Dedifferentiated amniotic fluid mesenchymal stem cell (primary cell): Measurements from ENCODE around the gene KRT6B.
"Not testable (repeated sequence)": the region's sequence is repeated elsewhere in the genome, so short reads cannot be mapped to it uniquely, and the experiment has no call there.

ENCODE experiments used
- DNase-seq: peaks from one replicate; pipeline ENCODE4 v3.0.0-alpha.2; 2016; ENCODE audit errors: extremely low spot score

KRT6B gene

GRCh38 chr12:52413202-52413601, 38.7 kb downstream of the KRT6B start:
- no peak for DNase-seq

GRCh38 chr12:52411815-52412214, 40.1 kb downstream of the KRT6B start:
- DNase-seq = no peak

- not testable (repeated sequence) for DNase-seq
These were observed 41.2 kb downstream of the KRT6B start for GRCh38 chr12:52410589-52411248.

- DNase-seq = no peak
These were observed 44.0 kb downstream of the KRT6B start for GRCh38 chr12:52407918-52408317.

GRCh38 chr12:52405922-52406385, 46.0 kb downstream of the KRT6B start, which contains the start of gene KRT82:
Gene KRT82, minus strand, starts transcription at chr12:52406335. Its CDS starts 58 bp downstream, at chr12:52406277.
- DNase-seq = no peak

- no peak for DNase-seq
These were observed 47.0 kb downstream of the KRT6B start for GRCh38 chr12:52404951-52405350.

GRCh38 chr12:52403561-52403960, 48.4 kb downstream of the KRT6B start:
- no peak for DNase-seq

GRCh38 chr12:52402873-52403540, 48.9 kb downstream of the KRT6B start:
- DNase-seq = no peak

GRCh38 chr12:52402377-52402776, 49.6 kb downstream of the KRT6B start:
- no peak for DNase-seq

- no peak for DNase-seq
These were observed 50.0 kb downstream of the KRT6B start for GRCh38 chr12:52401926-52402325.

- no peak for DNase-seq
These were observed 50.4 kb downstream of the KRT6B start for GRCh38 chr12:52401526-52401925.

- no peak for DNase-seq
These were observed 51.0 kb downstream of the KRT6B start for GRCh38 chr12:52400906-52401305.

GRCh38 chr12:52399756-52400155, 52.2 kb downstream of the KRT6B start:
- no peak for DNase-seq

GRCh38 chr12:52398176-52398575, 53.8 kb downstream of the KRT6B start:
- DNase-seq = no peak

GRCh38 chr12:52396656-52397055, 55.3 kb downstream of the KRT6B start:
- no peak for DNase-seq
